NCI-H345 treated with DMSO at 0.1 percent for 48 hours (cell line): ENCODE results near the gene HTR3D.
A peak's percentile ranks its signal among the peaks of the same experiment; 100 is the strongest.
"Not testable (repeated sequence)": the region's sequence is repeated elsewhere in the genome, so short reads cannot be mapped to it uniquely, and the experiment has no call there.

Experiments used
- DNase-seq: peaks from one replicate; lab custom pipeline; 2025; ENCODE audit not compliant: unreplicated experiment; lab: John Stamatoyannopoulos, UW

Gene HTR3D

GRCh38 chr3:184031187-184031792 lies at the start of gene HTR3D:
Gene HTR3D, plus strand, starts transcription at chr3:184031742. Its CDS starts 0 bp downstream, at chr3:184031742.
- DNase-seq, result no peak

GRCh38 chr3:183981990-183982644 lies 49.4 kb upstream of the HTR3D start:
- no peak for DNase-seq

- DNase-seq, result no peak
These were observed 47.3 kb upstream of the HTR3D start for GRCh38 chr3:183984127-183984740.

GRCh38 chr3:183984749-183985729 lies 46.5 kb upstream of the HTR3D start:
- DNase-seq, result no peak

- DNase-seq, result no peak
These were observed 44.4 kb upstream of the HTR3D start for GRCh38 chr3:183987000-183987600.

- DNase-seq, result no peak
These were observed 43.2 kb upstream of the HTR3D start for GRCh38 chr3:183988216-183988790.

- peak; percentile 72 for DNase-seq
These were observed 40.1 kb upstream of the HTR3D start for GRCh38 chr3:183991403-183991802.

- DNase-seq, result no peak
These were observed 29.8 kb upstream of the HTR3D start for GRCh38 chr3:184001761-184002160.

- no peak for DNase-seq
These were observed 29.1 kb upstream of the HTR3D start for GRCh38 chr3:184002469-184002868.

- DNase-seq, result no peak
These were observed 28.2 kb upstream of the HTR3D start for GRCh38 chr3:184003187-184003967.

- no peak for DNase-seq
These were observed 27.1 kb upstream of the HTR3D start for GRCh38 chr3:184004476-184004875.

GRCh38 chr3:184005941-184006507 lies 25.5 kb upstream of the HTR3D start:
- DNase-seq, result peak; percentile 97

- DNase-seq, result not testable (repeated sequence)
These were observed 24.3 kb upstream of the HTR3D start for GRCh38 chr3:184007143-184007813.

- DNase-seq, result no peak
These were observed 23.4 kb upstream of the HTR3D start for GRCh38 chr3:184008161-184008560.

GRCh38 chr3:184011230-184011876 lies 20.2 kb upstream of the HTR3D start:
- DNase-seq, result no peak

- no peak for DNase-seq
These were observed 19.3 kb upstream of the HTR3D start for GRCh38 chr3:184011937-184012889.

GRCh38 chr3:184015381-184016019 lies 16.0 kb upstream of the HTR3D start:
- no peak for DNase-seq
